Measurements from ENCODE around the gene MEGF11.

MEGF11 gene

GRCh38 chr15:66187271-66187670 lies 66.3 kb downstream of the MEGF11 start:
- TF ChIP-seq ZIC2 (tag by site-specific recombination; IDR thresholded peaks at IDR 0.05) (no peak), ZNF391 (tag by site-specific recombination; IDR thresholded peaks at IDR 0.05; ENCODE audit: borderline replicate concordance, low read depth) (no peak), PRDM2 (tag by site-specific recombination; IDR thresholded peaks at IDR 0.05; ENCODE audit: borderline replicate concordance) (no peak)
- Histone ChIP-seq H3K4me1 (ENCODE audit: control insufficient read depth, insufficient read depth, low read length) (0 out of 2 replicates have a peak, but pooled peaks cover 2% of the 10 kb centered on the region), H3K4me3 (ENCODE audit: low read depth, low read length) (no peak overlapping the region), H3K27ac (ENCODE audit: extremely low read depth, low read depth, low read length) (no peak overlapping the region), H3K36me3 (ENCODE audit: control insufficient read depth in 2 of 2, insufficient read depth in 1 of 2, low read length in 2 of 2) (no peaks in the 10 kb centered on the region), H3K9me3 (ENCODE audit: control insufficient read depth, insufficient read depth, low read depth, low read length) (no peaks in the 10 kb centered on the region)
- ChIA-PET CTCF (no interaction called here), POLR2A (no interaction called here)

GRCh38 chr15:66186049-66186825 lies 67.3 kb downstream of the MEGF11 start:
- CTCF ChIA-PET: interaction anchor here (1.3 kb wide), 1 partner anchor 92 kb away, joined by 3 read pairs; no protein-coding TSS in a partner anchor
- no peaks in the 10 kb centered on the region for H3K36me3 ChIP-seq (ENCODE audit: control insufficient read depth in 2 of 2, insufficient read depth in 1 of 2, low read length in 2 of 2)
- H3K4me1 ChIP-seq (ENCODE audit: control insufficient read depth, insufficient read depth, low read length): 0 out of 2 replicates have a peak, but pooled peaks cover 2% of the 10 kb centered on the region
- no peak overlapping the region for H3K4me3 ChIP-seq (ENCODE audit: low read depth, low read length)
- POLR2A ChIA-PET: no interaction called here
- H3K9me3 ChIP-seq (ENCODE audit: control insufficient read depth, insufficient read depth, low read depth, low read length): no peaks in the 10 kb centered on the region
- H3K27ac ChIP-seq (ENCODE audit: extremely low read depth, low read depth, low read length): no peak overlapping the region
- peak; percentile 84 for TF ChIP-seq GLIS1 (tag by site-specific recombination; IDR thresholded peaks at IDR 0.05)
- TF ChIP-seq ZNF571 (tag by site-specific recombination; IDR thresholded peaks at IDR 0.05): no peak

- CTCF ChIA-PET: interaction anchor here (1.3 kb wide), 1 partner anchor 93 kb away, joined by 3 read pairs; no protein-coding TSS in a partner anchor
- TF ChIP-seq SP7 (tag by site-specific recombination; IDR thresholded peaks at IDR 0.05) (no peak), PRDM1 (tag by site-specific recombination; IDR thresholded peaks at IDR 0.05) (no peak)
- H3K27ac ChIP-seq (ENCODE audit: extremely low read depth, low read depth, low read length): no peak overlapping the region
Observed at GRCh38 chr15:66184936-66185790, 68.4 kb downstream of the MEGF11 start.

GRCh38 chr15:66184492-66184891 lies 69.1 kb downstream of the MEGF11 start:
- ChIA-PET CTCF (no interaction called here), POLR2A (no interaction called here)
- Histone ChIP-seq H3K9me3 (ENCODE audit: control insufficient read depth, insufficient read depth, low read depth, low read length) (no peaks in the 10 kb centered on the region), H3K4me3 (ENCODE audit: low read depth, low read length) (no peak overlapping the region), H3K36me3 (ENCODE audit: control insufficient read depth in 2 of 2, insufficient read depth in 1 of 2, low read length in 2 of 2) (no peaks in the 10 kb centered on the region), H3K27ac (ENCODE audit: extremely low read depth, low read depth, low read length) (no peak overlapping the region), H3K4me1 (ENCODE audit: control insufficient read depth, insufficient read depth, low read length) (0 out of 2 replicates have a peak, but pooled peaks cover 2% of the 10 kb centered on the region)
- TF ChIP-seq EGR2 (tag by site-specific recombination; IDR thresholded peaks at IDR 0.05; ENCODE audit: low read depth): peak; percentile 94
- TF ChIP-seq ZFHX2 (tag by site-specific recombination; conservative IDR thresholded peaks at IDR 0.05): peak; percentile 84
- 0 out of 2 replicates have a peak, but pooled peaks have one; percentile 20 for TF ChIP-seq BCL6B (tag by site-specific recombination; IDR thresholded peaks at IDR 0.05)
- TF ChIP-seq ZNF23 (tag by site-specific recombination; IDR thresholded peaks at IDR 0.05; ENCODE audit: borderline replicate concordance): no peak
- TF ChIP-seq ZNF449 (tag by site-specific recombination; IDR thresholded peaks at IDR 0.05): no peak
- 0 out of 2 replicates have a peak, but pooled peaks have one; percentile 47 for TF ChIP-seq ZFP3 (tag by site-specific recombination; IDR thresholded peaks at IDR 0.05; ENCODE audit: low read depth)

More at GRCh38 chr15:66184936-66185790, 68.4 kb downstream of the MEGF11 start:
- Histone ChIP-seq H3K4me3 (ENCODE audit: low read depth, low read length) (no peak overlapping the region), H3K9me3 (ENCODE audit: control insufficient read depth, insufficient read depth, low read depth, low read length) (no peaks in the 10 kb centered on the region), H3K36me3 (ENCODE audit: control insufficient read depth in 2 of 2, insufficient read depth in 1 of 2, low read length in 2 of 2) (no peaks in the 10 kb centered on the region), H3K4me1 (ENCODE audit: control insufficient read depth, insufficient read depth, low read length) (0 out of 2 replicates have a peak, but pooled peaks cover 2% of the 10 kb centered on the region)
- POLR2A ChIA-PET: no interaction called here
